Caki2 (cell line): ENCODE data around the gene XPR1. TPM values are rescaled to one million over a fixed set of nuclear protein-coding genes. Genes with fewer than 3 reads are reported as not detected.

Experiments used
- DNase-seq: peaks from one replicate; pipeline ENCODE4 v3.0.0-alpha.2; 2015; ENCODE audit warnings: low read depth
- in situ Hi-C: cut with HindIII; loops from 2 replicates; pipeline ENCODE4 v1.10.0; 2016; ENCODE audit warnings: low sequenced_read_pairs, low pct_unique_long_range_greater_than_20kb, mixed read lengths
- total RNA-seq: library from RNA; depleted of rRNA; stranded (reverse); fragments of >200 nt; shearing (Covaris generic); gene quantifications from 2 replicates; pipeline ENCODE4 v1.2.3, GENCODE V29; 2014; ENCODE audit warnings: low replicate concordance

Gene XPR1
- total RNA-seq, 1 experiment from 2014 or later: 14.1 TPM

DNA sequence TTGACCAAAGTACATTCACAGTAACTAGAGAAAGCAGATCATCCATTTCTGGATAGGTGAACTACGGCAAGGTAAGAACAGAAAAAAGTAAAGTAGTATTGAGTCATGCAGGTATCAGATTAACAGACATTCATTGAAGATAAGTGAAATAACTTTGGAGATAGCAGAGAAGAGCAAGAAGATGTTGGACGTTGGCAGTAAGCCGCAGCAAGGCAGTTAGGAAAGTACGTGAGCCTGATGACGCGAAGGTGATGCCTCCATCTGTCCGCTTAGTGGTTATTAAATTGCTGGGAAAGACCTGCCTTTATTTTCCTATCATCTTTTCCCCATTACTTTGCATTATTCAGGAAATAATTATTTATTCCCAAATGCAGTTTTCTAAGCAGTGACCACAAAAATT is 256.0 kb downstream of the XPR1 start:
- DNase-seq: no peak
- in situ Hi-C loops: no loop called here

- no peak for DNase-seq
- in situ Hi-C loops: no loop called here
Measured at GRCh38 chr1:180888870-180889269, 257.0 kb downstream of the XPR1 start.

- no peak for DNase-seq
- in situ Hi-C loops: no loop called here
Measured at GRCh38 chr1:180889325-180889724, 257.5 kb downstream of the XPR1 start.

GRCh38 chr1:180892272-180892671 is 260.4 kb downstream of the XPR1 start:
- in situ Hi-C loops: no loop called here
- no peak for DNase-seq

DNA sequence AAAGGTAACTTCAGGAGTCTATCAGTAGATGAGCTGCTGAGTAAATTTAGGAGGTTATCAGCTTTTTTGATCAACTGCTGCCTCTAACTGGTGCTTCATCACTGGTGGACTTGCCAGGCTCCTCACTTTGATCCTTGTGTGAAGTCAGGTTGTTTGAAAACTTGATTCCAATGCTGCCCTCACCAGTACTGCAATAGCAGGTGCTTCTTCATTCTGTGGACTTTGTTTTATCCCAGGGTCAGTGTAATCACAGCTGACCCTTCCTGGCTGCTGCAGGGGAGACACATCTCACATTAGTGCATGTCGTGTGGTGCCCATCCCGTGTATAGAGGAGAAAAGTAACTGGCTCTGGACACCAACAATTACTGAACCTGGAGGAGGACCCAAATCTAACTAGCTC is 260.9 kb downstream of the XPR1 start:
- in situ Hi-C loops: no loop called here
- no peak for DNase-seq

- in situ Hi-C loops: no loop called here
- DNase-seq: no peak
Measured at GRCh38 chr1:180893614-180894013, 261.8 kb downstream of the XPR1 start.

- in situ Hi-C loops: no loop called here
Measured at GRCh38 chr1:180896161-180896560, 264.3 kb downstream of the XPR1 start.

GRCh38 chr1:180898441-180899219 is 266.8 kb downstream of the XPR1 start:
- in situ Hi-C loops: no loop called here
- DNase-seq: no peak

More at GRCh38 chr1:180896161-180896560, 264.3 kb downstream of the XPR1 start:
- no peak for DNase-seq

DNA sequence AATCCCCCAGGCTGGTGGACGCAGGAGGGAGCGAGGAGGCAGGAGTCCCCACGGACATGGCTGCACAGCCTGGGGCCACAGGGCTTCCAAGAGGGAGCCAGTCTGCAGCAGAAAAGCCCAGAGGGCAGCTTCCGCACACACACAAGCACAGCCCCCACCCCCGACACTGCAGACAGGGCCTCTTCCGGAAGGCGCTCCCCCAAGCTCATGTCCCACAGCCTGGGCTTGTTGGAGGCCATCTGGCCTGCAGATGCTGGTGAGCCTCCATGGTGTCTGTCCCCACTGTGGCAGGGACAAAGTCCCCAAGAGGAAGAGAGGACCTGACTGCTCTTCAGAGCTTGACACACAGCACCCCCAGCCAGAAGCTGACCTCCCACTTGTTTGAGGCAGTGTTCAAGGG is 267.4 kb downstream of the XPR1 start:
- in situ Hi-C loops: no loop called here
- DNase-seq: no peak

GRCh38 chr1:180901076-180901990 is 269.5 kb downstream of the XPR1 start:
- in situ Hi-C loops: no loop called here
- DNase-seq: no peak

GRCh38 chr1:180902541-180902940 is 270.7 kb downstream of the XPR1 start:
- in situ Hi-C loops: no loop called here
- DNase-seq: no peak

DNA sequence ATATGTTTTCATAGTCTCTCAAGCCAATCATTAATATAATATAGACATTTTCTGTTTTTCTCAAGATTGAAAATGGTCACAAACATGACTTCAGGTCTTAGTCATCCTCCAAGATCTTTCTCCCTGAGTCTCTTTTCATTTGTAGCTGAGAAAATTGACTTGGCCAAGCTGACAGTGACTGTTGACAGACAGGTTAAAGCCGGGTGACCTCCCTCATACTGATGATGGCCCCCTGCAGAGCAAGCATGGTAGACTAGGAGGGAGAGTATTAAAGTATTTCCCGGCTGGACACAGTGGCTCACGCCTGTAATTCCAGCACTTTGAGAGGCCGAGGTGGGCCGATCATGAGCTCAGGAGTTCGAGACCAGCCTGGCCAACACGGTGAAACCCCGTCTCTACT is 274.1 kb downstream of the XPR1 start:
- no peak for DNase-seq
- in situ Hi-C loops: no loop called here

DNA sequence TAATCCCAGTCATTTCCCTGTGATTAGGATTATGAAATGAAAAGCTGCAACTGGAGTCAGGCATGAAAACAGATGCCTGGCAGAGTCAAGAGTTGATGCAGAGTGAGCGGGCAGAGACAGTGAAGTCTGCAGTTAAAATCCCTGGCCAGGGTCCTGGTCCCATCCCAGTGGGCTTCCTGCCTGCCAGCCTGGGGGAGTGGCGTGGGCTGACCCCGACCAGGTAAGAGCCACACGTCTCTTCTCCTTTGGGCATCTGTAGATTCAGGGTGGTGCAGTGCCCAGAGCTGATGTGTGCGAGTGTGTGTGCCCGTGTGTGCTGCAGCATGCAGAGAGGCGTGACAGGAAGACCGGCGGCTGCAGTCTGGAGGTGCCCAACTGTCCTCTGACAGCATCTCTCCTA is 274.7 kb downstream of the XPR1 start:
- in situ Hi-C loops: no loop called here
- no peak for DNase-seq

DNA sequence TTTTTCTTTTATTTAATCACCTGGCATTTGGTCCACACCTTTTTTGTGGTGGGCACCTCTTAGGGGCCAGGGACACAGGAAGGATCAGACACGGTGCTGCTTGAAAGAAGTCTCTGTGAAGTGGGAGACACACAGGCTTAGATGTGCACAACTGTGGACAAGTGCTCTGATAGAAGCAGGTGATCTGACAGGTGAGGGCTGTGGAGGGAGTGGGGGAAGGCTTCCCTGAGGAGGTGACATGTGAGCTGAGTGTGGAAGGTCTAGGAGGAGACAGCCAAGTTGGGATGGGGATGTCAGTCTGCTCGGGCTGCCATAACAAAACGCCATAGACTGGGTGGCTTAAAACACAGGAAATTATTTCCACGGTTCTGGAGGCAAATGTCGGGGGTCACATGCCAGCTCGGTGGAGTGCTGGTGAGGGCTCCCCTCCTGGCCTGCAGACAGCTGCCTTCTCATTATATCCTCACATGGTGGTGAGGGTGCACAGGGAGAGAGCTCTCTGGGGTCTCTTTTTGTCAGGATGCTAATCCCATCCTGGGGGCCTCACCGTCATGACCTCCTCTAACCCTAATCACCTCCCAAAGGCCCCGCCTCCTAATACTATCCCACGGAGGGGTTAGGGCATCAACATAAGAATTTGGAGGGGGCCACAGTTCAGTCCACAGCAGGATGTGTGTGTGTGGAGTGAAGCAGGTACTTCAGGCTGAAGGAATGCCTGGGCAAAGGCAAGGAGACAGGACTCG is 275.7 kb downstream of the XPR1 start:
- DNase-seq: no peak
- in situ Hi-C loops: no loop called here

- in situ Hi-C loops: no loop called here
Measured at GRCh38 chr1:180908074-180908765, 276.4 kb downstream of the XPR1 start.

GRCh38 chr1:180909005-180909414 is 277.2 kb downstream of the XPR1 start:
- in situ Hi-C loops: no loop called here
- no peak for DNase-seq

More at GRCh38 chr1:180908074-180908765, 276.4 kb downstream of the XPR1 start:
- DNase-seq: no peak

- DNase-seq: no peak
- in situ Hi-C loops: no loop called here
Measured at GRCh38 chr1:180909462-180909976, 277.7 kb downstream of the XPR1 start.

DNA sequence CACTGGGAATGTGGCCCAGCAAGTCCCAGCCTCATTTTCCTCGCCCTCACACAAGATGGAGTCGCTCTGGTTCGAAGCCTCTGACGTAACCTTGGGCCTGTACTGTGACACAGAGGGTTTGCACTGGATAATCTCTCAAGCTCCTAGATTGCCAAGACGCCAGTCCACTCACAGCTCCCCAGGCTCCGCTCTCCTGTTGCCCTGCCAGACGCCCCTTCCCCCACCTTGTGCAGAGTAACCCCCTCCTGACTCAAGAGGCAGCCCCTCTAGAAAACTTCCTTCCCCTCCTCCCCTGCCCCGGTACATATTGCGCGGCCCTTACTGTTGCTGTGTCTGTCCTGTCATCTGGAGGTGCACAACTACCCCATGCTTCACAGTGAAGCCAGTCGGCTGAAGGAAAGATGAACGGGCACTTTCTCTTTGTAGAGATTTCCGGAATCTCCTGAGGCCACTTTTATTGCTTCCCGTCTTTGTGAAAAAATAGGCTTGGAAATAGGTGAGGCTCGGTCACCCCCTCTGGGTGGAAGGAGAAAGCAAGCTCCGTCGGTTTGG is 279.9 kb downstream of the XPR1 start:
- DNase-seq: no peak

More for the DNA sequence above, 279.9 kb downstream of the XPR1 start:
- in situ Hi-C loops: no loop called here
